Activated T-cell treated with anti-CD3 and anti-CD28 coated beads, Interleukin-2, amount 50 U/mL, for 1 hour (primary cell): ENCODE data around the gene HORMAD2.

Experiments used
- DNase-seq: peaks from one replicate; pipeline ENCODE4 v3.0.0-alpha.2; 2020

HORMAD2 gene

DNA sequence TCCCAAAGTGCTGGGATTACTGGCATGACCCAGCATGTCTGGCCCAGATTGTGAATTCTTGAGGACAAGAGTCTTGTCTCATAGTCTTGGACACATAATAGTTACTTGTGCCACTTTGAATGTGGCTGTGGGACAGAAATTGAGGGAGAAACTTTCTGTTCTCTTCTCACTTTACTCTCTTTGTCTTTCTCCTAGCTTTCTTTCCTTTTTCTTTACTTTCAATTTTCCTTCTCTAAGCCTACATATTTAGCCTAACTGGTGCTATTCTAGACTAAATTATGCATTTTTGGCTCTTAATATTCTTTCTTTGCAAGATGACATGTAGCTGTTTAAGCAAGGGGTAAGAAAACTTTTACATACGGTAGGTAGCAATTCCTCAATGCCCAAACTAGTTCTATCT, 33.2 kb downstream of the HORMAD2 start:
- DNase-seq = no peak

DNA sequence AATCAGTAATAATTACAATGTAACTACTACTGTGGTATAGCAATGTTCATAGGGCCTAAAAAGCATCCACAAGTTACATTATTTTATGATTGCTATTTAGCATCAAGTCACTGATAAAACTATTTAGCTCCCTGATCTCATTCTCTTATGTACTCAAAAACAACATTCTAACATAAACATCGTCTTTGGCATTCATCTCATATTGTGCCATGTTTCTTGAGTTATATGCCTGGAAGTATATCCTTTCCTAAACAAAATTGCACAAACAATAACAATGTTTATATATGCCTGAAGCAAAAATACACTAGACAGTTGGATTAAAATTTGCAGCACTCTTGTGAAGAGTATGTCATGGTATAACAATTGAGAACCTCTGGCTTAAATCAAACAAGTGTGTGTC, 34.1 kb downstream of the HORMAD2 start:
- no peak for DNase-seq

- no peak for DNase-seq
These were observed 35.4 kb downstream of the HORMAD2 start for GRCh38 chr22:30115705-30116104.

DNA sequence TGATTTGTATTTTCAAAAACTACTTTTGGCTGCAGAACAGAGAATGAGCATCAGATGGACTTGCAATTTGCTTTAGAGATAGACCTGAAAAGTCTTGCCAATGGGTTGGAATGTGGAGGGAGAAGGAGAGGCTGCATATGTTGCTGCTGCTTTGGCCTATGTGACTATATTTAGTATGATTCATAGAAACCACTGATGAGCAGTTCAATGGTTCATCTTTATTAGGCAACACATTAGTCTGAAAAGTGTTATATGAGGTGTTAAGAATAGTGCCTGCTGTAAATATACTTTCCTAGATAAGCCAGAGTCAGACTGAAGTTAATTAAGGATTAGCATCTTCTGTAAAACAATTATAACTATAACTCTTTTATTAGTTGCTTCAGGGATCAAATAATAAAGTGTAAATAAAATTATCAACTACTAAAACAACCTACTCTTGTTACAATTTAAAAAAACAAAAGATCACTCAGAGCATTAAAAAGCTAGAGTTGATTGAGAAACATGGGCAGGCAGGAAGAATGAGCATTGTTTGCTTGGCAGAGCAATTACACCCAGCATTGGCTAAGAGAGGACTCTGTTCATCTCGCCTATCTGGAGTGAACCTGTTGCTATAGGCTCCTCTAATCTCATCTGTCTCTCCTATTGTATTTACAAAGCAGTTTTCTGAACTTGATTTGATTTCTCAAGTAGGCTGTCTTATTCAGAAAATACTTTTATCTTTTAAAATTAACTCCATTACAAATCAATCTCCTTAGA, 36.3 kb downstream of the HORMAD2 start:
- no peak for DNase-seq

- DNase-seq = no peak
These were observed 37.0 kb downstream of the HORMAD2 start for GRCh38 chr22:30117256-30117655.

DNA sequence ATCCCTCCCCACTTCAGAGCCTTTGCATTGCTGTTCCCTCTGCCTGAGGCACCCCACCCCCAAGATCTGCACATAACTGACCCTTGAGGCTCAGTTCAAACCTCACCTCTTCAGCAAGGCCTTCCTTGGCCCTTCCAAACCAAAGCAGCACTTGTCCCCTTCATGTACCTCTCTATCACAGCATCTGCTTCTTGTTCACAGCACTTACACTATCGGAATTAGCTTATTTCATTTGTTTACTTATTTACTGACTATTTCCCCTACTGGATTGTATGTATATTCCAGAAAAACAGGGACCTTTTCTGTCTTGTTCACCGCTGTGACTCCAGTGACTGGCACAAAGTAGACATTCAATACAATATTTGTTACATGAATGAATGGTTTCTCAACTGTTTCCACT, 38.0 kb downstream of the HORMAD2 start:
- no peak for DNase-seq

GRCh38 chr22:30121960-30122359, 41.7 kb downstream of the HORMAD2 start:
- DNase-seq = no peak

- DNase-seq = no peak
These were observed 43.2 kb downstream of the HORMAD2 start for GRCh38 chr22:30123463-30123862.

GRCh38 chr22:30127749-30128166, 47.5 kb downstream of the HORMAD2 start:
- DNase-seq = no peak

GRCh38 chr22:30128511-30128910, 48.2 kb downstream of the HORMAD2 start:
- no peak for DNase-seq

DNA sequence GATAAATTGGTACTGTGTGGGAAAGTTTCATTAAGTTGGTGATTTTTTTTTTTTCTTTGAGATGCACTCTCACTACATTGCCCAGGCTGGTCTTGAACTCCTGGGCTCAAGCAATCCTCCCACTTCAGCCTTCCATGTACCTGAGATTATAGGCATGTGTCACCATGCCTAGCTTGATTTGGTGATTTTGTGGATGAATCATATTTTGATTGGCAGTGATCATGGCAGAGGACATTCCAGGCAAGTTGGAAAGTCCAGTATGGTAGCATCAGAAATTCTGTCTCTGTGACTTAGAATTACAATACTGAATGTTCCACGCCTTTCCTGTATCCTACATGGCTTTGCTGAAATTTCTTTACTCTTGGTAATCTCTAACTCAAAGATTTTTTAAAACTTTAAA, 49.4 kb downstream of the HORMAD2 start:
- no peak for DNase-seq

DNA sequence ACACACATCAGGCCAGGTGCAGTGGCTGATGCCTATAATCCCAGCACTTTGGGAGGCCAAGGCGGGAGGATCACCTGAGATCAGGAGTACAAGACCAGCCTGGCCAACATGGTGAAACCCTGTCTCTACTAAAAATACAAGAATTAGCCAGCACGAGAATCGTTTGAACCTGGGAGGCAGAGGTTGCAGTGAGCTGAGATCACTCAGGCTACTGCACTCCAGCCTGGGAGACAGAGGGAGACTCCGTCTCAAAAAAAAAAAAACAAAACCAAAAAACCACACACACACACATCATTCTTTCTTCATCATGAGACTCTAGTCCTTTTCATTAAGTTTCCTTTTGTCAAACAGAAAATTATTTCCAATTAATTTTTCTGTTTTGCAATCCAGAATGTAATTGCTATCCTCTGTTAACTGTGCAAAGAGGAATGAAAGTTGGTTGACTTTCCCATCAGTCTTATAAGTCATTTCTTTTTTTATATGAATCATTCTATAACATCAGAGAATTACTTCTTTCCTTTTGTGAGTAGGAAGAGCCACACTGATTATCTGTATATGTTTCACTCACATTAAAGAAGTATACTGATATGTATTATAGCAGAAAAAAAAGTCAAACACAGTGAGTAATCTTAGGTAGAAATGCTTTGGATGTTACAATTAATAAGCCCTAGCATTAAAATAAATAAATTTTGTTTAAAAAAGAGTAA, 52.2 kb downstream of the HORMAD2 start:
- no peak for DNase-seq

DNA sequence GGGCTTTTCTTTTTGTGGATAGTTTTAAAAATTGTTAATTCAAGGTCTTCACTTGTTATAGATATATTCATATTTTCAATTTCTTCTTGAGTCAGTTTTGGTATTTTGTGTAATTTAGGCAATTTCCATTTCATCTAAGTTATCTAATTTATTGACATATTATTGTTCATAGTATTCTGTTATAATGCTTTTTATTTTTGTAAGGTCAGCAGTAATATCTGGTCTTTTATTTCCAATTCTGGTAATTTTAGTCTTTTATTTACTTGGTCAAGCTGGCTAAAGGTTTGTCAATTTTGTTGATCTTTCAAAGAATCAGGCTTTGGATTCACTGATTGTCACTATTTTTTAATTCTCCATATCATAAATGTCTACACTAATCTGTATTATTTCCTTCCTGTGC, 60.1 kb downstream of the HORMAD2 start:
- DNase-seq = no peak

DNA sequence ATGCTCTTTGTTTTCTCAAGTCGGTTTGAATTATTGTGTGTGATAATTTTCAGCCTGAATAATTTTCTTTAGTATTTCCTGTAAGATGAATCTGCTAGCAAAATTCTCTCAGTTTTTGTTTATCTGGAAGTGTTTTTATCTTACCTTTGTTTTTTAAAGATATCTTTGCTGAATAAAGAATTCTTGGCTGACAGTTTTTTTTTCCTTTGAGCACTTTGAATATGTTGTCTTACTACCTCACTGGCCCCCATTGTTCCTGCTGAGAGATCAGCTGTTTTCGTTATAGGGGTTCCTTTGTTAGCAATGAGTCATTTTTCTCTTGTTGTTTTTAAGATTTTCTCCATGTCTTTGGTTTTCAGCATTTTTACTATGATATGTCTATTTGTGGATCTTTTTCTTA, 63.0 kb downstream of the HORMAD2 start:
- DNase-seq = no peak

DNA sequence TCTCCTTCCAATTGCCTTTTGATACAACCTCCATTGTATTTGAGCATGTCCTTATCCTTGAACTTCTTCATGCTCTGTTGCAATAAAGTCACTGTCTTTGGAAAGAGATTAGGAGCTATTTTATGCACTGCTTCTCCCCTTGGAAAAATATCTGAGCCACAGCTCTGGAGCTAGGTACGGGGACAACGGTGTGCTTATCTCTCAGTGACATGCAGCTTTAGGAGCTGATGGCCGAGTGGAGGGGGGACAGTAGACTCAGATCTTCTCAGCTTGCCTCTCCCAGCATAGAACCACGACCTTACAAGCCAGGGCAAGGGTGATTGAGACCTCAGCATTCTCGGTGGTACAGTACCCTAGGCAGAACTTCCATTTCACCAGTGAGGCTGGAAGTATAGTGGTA, 64.1 kb downstream of the HORMAD2 start:
- DNase-seq = no peak

DNA sequence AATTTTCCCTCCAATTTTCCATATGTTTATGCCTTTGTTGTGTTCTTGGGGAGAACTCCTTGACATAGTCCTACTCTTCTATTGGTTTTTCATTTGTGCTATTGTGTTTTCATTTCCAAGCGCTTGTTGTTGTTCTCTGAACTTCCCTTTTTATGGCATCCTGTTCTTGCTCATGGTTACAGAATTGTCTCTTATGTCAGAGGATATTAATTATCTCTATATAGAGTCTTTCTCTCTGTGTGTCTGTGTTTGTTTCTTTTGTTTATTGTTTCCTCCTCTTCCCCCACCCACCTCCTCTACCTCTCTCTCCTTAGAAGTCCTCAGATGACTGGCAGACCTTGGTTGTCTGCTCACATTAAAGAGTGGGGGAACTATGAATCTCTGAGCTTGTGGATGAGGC, 69.9 kb downstream of the HORMAD2 start:
- no peak for DNase-seq

- DNase-seq = no peak
These were observed 78.0 kb downstream of the HORMAD2 start for GRCh38 chr22:30158277-30158676.

GRCh38 chr22:30158744-30159500, 78.7 kb downstream of the HORMAD2 start:
- no peak for DNase-seq

DNA sequence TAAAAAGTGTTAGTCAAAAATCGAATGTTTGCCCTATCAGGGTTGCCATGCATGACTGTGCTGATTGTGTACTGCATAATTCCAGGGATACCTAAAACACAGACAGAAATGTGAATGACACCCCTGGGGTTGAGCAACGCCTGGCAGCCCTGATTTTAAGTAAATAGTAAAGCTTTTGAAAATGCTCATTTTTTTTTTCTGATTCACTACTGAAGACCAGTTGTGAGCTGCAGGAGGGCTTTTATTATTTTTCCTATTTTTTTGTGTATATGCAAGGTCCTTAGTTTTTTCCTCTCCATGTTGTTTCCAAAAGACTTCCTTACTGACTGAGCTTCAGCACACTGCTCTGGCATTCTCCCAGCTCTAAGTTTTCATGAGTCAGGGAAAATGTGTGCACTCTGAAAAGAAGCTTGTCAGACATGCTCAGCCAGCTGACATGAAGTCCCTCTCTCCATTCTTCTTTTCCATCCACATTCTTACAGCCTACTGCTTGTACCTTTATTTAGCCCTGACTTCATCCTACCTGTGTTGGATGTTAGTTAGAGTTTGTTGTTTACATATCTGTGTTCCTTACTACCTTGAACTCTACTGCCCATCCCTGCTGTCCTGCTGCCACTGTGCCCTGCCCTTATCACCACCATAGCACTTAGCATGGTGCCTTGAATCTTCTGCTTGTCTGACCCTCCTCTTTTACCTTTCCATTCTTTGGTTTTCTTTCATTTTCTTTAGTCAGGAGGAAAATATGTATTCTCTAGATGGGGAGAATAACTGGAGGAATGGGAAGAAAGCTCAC, 79.5 kb downstream of the HORMAD2 start:
- no peak for DNase-seq

DNA sequence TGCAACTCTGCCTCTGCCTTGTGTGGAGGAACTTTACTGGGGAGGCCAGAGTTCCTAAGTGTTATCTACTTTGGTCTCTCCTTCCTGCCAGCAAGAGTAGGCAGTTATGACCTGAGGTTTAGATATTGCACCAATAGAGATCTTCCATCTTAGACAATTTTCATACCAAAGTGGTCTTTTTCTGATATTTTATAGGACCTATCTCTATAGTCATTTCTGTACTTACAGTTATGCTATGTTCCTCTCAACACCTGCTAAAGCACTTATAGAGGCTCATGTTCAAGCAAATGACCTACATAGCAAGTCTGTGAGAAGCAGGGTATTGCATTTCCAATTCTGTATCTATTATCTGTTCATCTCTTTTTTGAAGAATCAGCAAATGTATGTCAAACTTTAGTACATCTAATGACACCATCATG, 80.8 kb downstream of the HORMAD2 start:
- no peak for DNase-seq

DNA sequence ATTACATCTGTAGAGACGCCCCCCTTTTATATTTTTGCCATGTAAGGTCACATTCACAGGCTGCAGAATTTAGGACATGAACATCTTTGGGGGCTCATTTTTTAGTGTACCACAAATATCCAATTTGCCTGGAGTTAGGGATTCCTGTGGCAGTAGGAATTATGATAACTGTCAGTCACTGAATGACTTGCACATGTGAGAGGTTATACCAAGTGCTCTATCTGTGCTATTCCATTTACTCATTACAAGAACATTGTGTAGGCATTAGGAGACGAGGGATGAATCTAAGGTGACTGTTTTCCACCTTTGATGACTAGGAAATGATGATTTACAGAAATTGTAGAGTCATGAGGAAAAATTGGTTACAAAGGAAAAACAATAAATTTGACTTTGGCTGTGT, 87.0 kb downstream of the HORMAD2 start:
- no peak for DNase-seq

DNA sequence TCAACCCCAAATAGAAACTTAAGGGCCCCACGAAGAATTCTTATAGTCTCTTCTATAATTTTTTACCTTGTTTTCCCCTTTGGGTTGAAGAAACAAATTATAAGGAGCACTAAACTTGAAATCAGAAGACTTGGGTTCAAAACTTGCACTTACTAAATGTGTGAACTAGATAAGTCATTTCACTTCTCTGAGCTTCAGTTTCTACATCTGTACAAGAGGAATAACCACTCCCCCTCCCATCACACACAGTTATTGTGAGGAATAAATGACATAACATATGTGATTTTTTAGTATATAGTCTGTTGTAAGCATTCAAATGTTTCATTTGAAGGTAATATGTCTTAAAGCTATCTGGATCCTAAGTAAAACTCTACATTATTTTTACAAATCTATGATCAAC, 87.5 kb downstream of the HORMAD2 start:
- no peak for DNase-seq

- DNase-seq = no peak
These were observed 88.7 kb downstream of the HORMAD2 start for GRCh38 chr22:30169002-30169401.
